SK-N-SH (cell line): ENCODE data around the gene ADD1. TPM values are rescaled to one million over a fixed set of nuclear protein-coding genes. Genes with fewer than 3 reads are reported as not detected.
A peak's percentile ranks its signal among the peaks of the same experiment; 100 is the strongest.

Experiments
- CTCF ChIA-PET: fragments of 300-600, 350-600 bp; formaldehyde crosslinking; extraction: SDS; loops from one replicate; lab custom pipeline; 2021; lab: Yijun Ruan, JAX
- POLR2A ChIA-PET: fragments of 350-600 bp; sonication (Branson Sonifier 250); formaldehyde crosslinking; extraction: SDS; loops from one replicate; lab custom pipeline; 2020; ENCODE audit warnings: antibody characterized with exemption, inconsistent platforms; lab: Yijun Ruan, JAX
- DNase-seq: peaks from one replicate; pipeline ENCODE4 v3.0.0; 2012
- H2AFZ ChIP-seq: fragments of 200-600 bp; sonication (generic); 2 replicates; pipeline ENCODE4 v1.8.1; 2016; ENCODE audit warnings: antibody characterized with exemption, mild to moderate bottlenecking, low read depth
- H3F3A ChIP-seq: fragments of 200-600 bp; sonication (generic); replicated peaks from 2 replicates; pipeline ENCODE3; 2016; ENCODE audit warnings: antibody characterized with exemption, mild to moderate bottlenecking; ENCODE audit not compliant: insufficient read depth
- H3K27ac ChIP-seq, 2 experiments: fragments of 200-500 bp in 1 of 2; fragments of 200-600 bp in 1 of 2; sonication (Bioruptor generic) in 1 of 2; sonication (generic), shearing (Covaris generic) in 1 of 2; 2 replicates each; pipeline versions ENCODE4 v1.5.1 to v1.6.1; 2014 to 2016; ENCODE audit warnings: low read depth in 2 of 2, inconsistent platforms in 1 of 2, low read length in 1 of 2, mild to moderate bottlenecking in 1 of 2, mixed read lengths in 1 of 2
- H3K27me3 ChIP-seq: fragments of 200-600 bp; sonication (generic), shearing (Covaris generic); 2 replicates; pipeline ENCODE4 v1.6.1; 2016; ENCODE audit warnings: mixed run types; ENCODE audit not compliant: insufficient read depth
- H3K36me3 ChIP-seq, 2 experiments: fragments of 200-500 bp in 1 of 2; fragments of 200-600 bp in 1 of 2; sonication (Bioruptor generic) in 1 of 2; sonication (generic) in 1 of 2; replicated peaks in 1 of 2; 2 replicates each; pipeline versions ENCODE3 to v1.5.1; 2014 to 2016; ENCODE audit warnings: low read length in 1 of 2, mild to moderate bottlenecking in 1 of 2; ENCODE audit not compliant: insufficient read depth in 2 of 2, control insufficient read depth in 1 of 2
- H3K4me1 ChIP-seq, 2 experiments: fragments of 200-500 bp in 1 of 2; fragments of 200-600 bp in 1 of 2; sonication (Bioruptor generic) in 1 of 2; sonication (generic), shearing (Covaris generic) in 1 of 2; 2 replicates each; pipeline versions ENCODE4 v1.5.1 to v1.6.1; 2014 to 2016; ENCODE audit warnings: low read depth in 1 of 2, low read length in 1 of 2, mixed run types in 1 of 2; ENCODE audit not compliant: insufficient read depth in 2 of 2, control insufficient read depth in 1 of 2
- H3K4me2 ChIP-seq: fragments of 200-600 bp; sonication (generic), shearing (Covaris generic); 2 replicates; pipeline ENCODE4 v1.6.1; 2017; ENCODE audit warnings: mixed run types
- H3K4me3 ChIP-seq, 2 experiments: fragments of 200-500 bp in 1 of 2; fragments of 200-600 bp in 1 of 2; sonication (Bioruptor generic) in 1 of 2; sonication (generic), shearing (Covaris generic) in 1 of 2; 2 replicates each; pipeline versions ENCODE4 v1.5.1 to v1.8.1; 2014 to 2016; ENCODE audit warnings: low read depth in 2 of 2, inconsistent platforms in 1 of 2, low read length in 1 of 2, mild to moderate bottlenecking in 1 of 2, mixed read lengths in 1 of 2, moderate library complexity in 1 of 2
- H3K79me2 ChIP-seq: fragments of 200-600 bp; sonication (generic); 2 replicates; pipeline ENCODE4 v1.8.1; 2017; ENCODE audit warnings: mild to moderate bottlenecking; ENCODE audit not compliant: insufficient read depth
- H3K9ac ChIP-seq: fragments of 200-600 bp; sonication (generic); 2 replicates; pipeline ENCODE4 v1.6.1; 2017; ENCODE audit warnings: mixed run types
- H3K9me2 ChIP-seq: fragments of 200-600 bp; sonication (generic); 2 replicates; pipeline ENCODE4 v1.6.1; 2017; ENCODE audit warnings: mixed run types
- H3K9me3 ChIP-seq: fragments of 200-600 bp; sonication (generic); 2 replicates; pipeline ENCODE4 v1.6.1; 2017; ENCODE audit warnings: mixed run types, mild to moderate bottlenecking, moderate library complexity
- H4K20me1 ChIP-seq: fragments of 200-600 bp; sonication (generic); 2 replicates; pipeline ENCODE4 v1.6.1; 2017; ENCODE audit warnings: mild to moderate bottlenecking, mixed run types; ENCODE audit not compliant: insufficient read depth
- CHD2 ChIP-seq: fragments of 150-350 bp; IDR thresholded peaks from 2 replicates; pipeline ENCODE4 v1.6.1; 2018; ENCODE audit warnings: low read length; ENCODE audit not compliant: partially characterized antibody
- CTCF ChIP-seq: fragments of 200-600 bp; sonication (generic); IDR thresholded peaks from 2 replicates; pipeline ENCODE4 v1.6.1; 2017; ENCODE audit warnings: antibody characterized with exemption, mild to moderate bottlenecking, moderate library complexity
- ELF1 ChIP-seq: IDR thresholded peaks from 2 replicates; pipeline ENCODE4 v1.4.0; 2012
- GABPA ChIP-seq: IDR thresholded peaks from 2 replicates; pipeline ENCODE4 v1.4.0; 2012; ENCODE audit warnings: low read depth, mild to moderate bottlenecking
- GATA2 ChIP-seq: sonication (generic); formaldehyde crosslinking; IDR thresholded peaks from 2 replicates; pipeline ENCODE4 v1.5.0; 2020; ENCODE audit warnings: mild to moderate bottlenecking, missing genetic modification reagents
- MAX ChIP-seq: IDR thresholded peaks from 2 replicates; pipeline ENCODE4 v1.4.0; 2012; ENCODE audit warnings: low read depth
- MEF2A ChIP-seq: IDR thresholded peaks from 2 replicates; pipeline ENCODE4 v1.4.0; 2012; ENCODE audit warnings: low read depth, borderline replicate concordance
- POLR2AphosphoS5 ChIP-seq: IDR thresholded peaks from 2 replicates; pipeline ENCODE4 v1.6.1; 2012; ENCODE audit warnings: low read depth, low read length
- RAD21 ChIP-seq: IDR thresholded peaks from 2 replicates; pipeline ENCODE4 v1.6.1; 2012; ENCODE audit warnings: mild to moderate bottlenecking, low read length
- RCOR1 ChIP-seq: fragments of 150-350 bp; IDR thresholded peaks from 2 replicates; pipeline ENCODE4 v1.6.1; 2017; ENCODE audit warnings: antibody characterized with exemption, low read length
- REST ChIP-seq: IDR thresholded peaks from 2 replicates; pipeline ENCODE4 v1.6.1; 2012; ENCODE audit warnings: mild to moderate bottlenecking, low read depth, low read length, moderate library complexity
- RFX5 ChIP-seq: IDR thresholded peaks from 2 replicates; pipeline ENCODE4 v1.6.1; 2012; ENCODE audit warnings: mild to moderate bottlenecking, improper control_type of control experiment, low read length
- RXRA ChIP-seq: IDR thresholded peaks from 2 replicates; pipeline ENCODE4 v1.4.0; 2012; ENCODE audit warnings: low read depth, mild to moderate bottlenecking, borderline replicate concordance
- SMC3 ChIP-seq: IDR thresholded peaks from 2 replicates; pipeline ENCODE4 v1.6.1; 2012; ENCODE audit warnings: low read depth, low read length, improper control_type of control experiment
- TAF1 ChIP-seq: IDR thresholded peaks from 2 replicates; pipeline ENCODE4 v1.6.1; 2012; ENCODE audit warnings: low read depth, mild to moderate bottlenecking, low read length, moderate library complexity, borderline replicate concordance
- USF1 ChIP-seq: IDR thresholded peaks from 2 replicates; pipeline ENCODE4 v1.4.0; 2012; ENCODE audit warnings: low read depth, borderline replicate concordance
- WGBS: methylation state at CpG from one replicate; pipeline ENCODE4 v1.1.6; 2017; ENCODE audit warnings: low lambda C conversion rate; 5-methylcytosine and 5-hydroxymethylcytosine counted together
- polyA plus RNA-seq, 3 experiments: library from polyadenylated mRNA; depleted of rRNA; stranded (reverse); fragments of >200 nt; gene quantifications; 2 replicates each; pipeline ENCODE4 v1.2.3, GENCODE V29; 2012

ADD1 gene
- polyA plus RNA-seq, 1 of the 3 experiments (the other 2 are of a cell fraction) = 155 TPM

GRCh38 chr4:2963966-2964471, 120.4 kb downstream of the ADD1 start:
- peaks cover 35% of the 10 kb centered on the region for H3K79me2 ChIP-seq
- no peaks in the 10 kb centered on the region for H3K9me2 ChIP-seq
- H4K20me1 ChIP-seq = peaks cover 14% of the 10 kb centered on the region
- H3K27ac ChIP-seq = peak overlapping the region in 1 of 2 experiments; percentile 43; a peak in 1 of 4 replicates
- no peaks in the 10 kb centered on the region for H3K27me3 ChIP-seq
- no peak for TF ChIP-seq USF1
- TF ChIP-seq MAX = 0 out of 2 replicates have a peak, but pooled peaks have one; percentile 9
- ChIA-PET POLR2A (interaction anchor here (0.6 to 1.2 kb wide), 5 partner anchors 8 to 429 kb away, joined by 3 read pairs; no protein-coding TSS in a partner anchor), CTCF (interaction anchor here (0.7 to 4.9 kb wide), 10 partner anchors 10 to 601 kb away, joined by 3 to 45 read pairs (median 5); no protein-coding TSS in a partner anchor)
- peak; percentile 62 for DNase-seq
- peaks cover 0 to 1% of the 10 kb centered on the region in 2 experiments for H3K36me3 ChIP-seq
- peaks cover 4 to 17% of the 10 kb centered on the region in 2 experiments; a peak in 2 of 4 replicates for H3K4me1 ChIP-seq
- H3F3A ChIP-seq = peaks cover 4% of the 10 kb centered on the region
- WGBS = 6% methylated on average over 7 of the region's 38 CpGs
- H3K9ac ChIP-seq = peak overlapping the region; percentile 58
- peak overlapping the region; percentile 91 for H3K4me2 ChIP-seq
- peak overlapping the region; percentile 91 to 92 for H3K4me3 ChIP-seq
- peak overlapping the region; percentile 90 for H2AFZ ChIP-seq
- no peaks in the 10 kb centered on the region for H3K9me3 ChIP-seq

GRCh38 chr4:2964706-2965258, 121.1 kb downstream of the ADD1 start:
- Histone ChIP-seq H3K27me3 (no peaks in the 10 kb centered on the region), H3K9ac (no peak overlapping the region), H2AFZ (0 out of 2 replicates have a peak overlapping the region, but pooled peaks have one; percentile 90), H3K9me3 (no peaks in the 10 kb centered on the region), H3K4me3 (peak overlapping the region; percentile 91 to 92), H3K27ac (no peak overlapping the region), H4K20me1 (peaks cover 11% of the 10 kb centered on the region), H3K79me2 (peaks cover 27% of the 10 kb centered on the region), H3K9me2 (no peaks in the 10 kb centered on the region), H3F3A (peaks cover 4% of the 10 kb centered on the region), H3K4me2 (peak overlapping the region; percentile 91), H3K36me3 (no peaks in the 10 kb centered on the region), H3K4me1 (peaks cover 4 to 17% of the 10 kb centered on the region in 2 experiments; a peak in 2 of 4 replicates)
- no peak for DNase-seq
- CTCF ChIA-PET = interaction anchor here (2.1 to 4.9 kb wide), 2 partner anchors 9 to 14 kb away, joined by 6 to 45 read pairs; no protein-coding TSS in a partner anchor
- POLR2A ChIA-PET = no interaction called here
- 86% methylated on average over 5 of the region's 5 CpGs for WGBS
- TF ChIP-seq REST (no peak), GABPA (no peak), RXRA (no peak), ELF1 (no peak), MAX (no peak), CTCF (no peak), GATA2 (CRISPR knock-in tag) (no peak), RAD21 (no peak), SMC3 (no peak), MEF2A (no peak), RCOR1 (no peak), POLR2AphosphoS5 (no peak), RFX5 (no peak), TAF1 (no peak), CHD2 (no peak)
- TF ChIP-seq, all 33 proteins: peak for 0
